HG02759 (cell line): ENCODE data around the gene ALLC.
"Not testable (repeated sequence)": the region's sequence is repeated elsewhere in the genome, so short reads cannot be mapped to it uniquely, and the experiment has no call there.

ENCODE experiments used
- ATAC-seq: cut with Tn5 transposase; IDR thresholded peaks from one replicate; pipeline ENCODE4 v1.9.1; 2021; ENCODE audit warnings: mild to moderate bottlenecking, moderate library complexity; ENCODE audit not compliant: unreplicated experiment

Gene ALLC

GRCh38 chr2:3654011-3654410, 4.0 kb upstream of the ALLC start:
- ATAC-seq = no peak

- ATAC-seq = no peak
These were observed 3.3 kb upstream of the ALLC start for GRCh38 chr2:3654531-3655225.

- ATAC-seq = no peak
These were observed 1.9 kb upstream of the ALLC start for GRCh38 chr2:3655871-3656761.

- no peak for ATAC-seq
These were observed 958 bp upstream of the ALLC start for GRCh38 chr2:3656762-3657721.

GRCh38 chr2:3659447-3660432, 1.7 kb downstream of the ALLC start:
- no peak for ATAC-seq

- ATAC-seq = not testable (repeated sequence)
These were observed 2.6 kb downstream of the ALLC start for GRCh38 chr2:3660640-3661039.

- no peak for ATAC-seq
These were observed 3.2 kb downstream of the ALLC start for GRCh38 chr2:3661149-3661660.

- ATAC-seq = no peak
These were observed 4.2 kb downstream of the ALLC start for GRCh38 chr2:3662239-3662638.

GRCh38 chr2:3664118-3664517, 6.1 kb downstream of the ALLC start:
- no peak for ATAC-seq

GRCh38 chr2:3664925-3665324, 6.9 kb downstream of the ALLC start:
- no peak for ATAC-seq

GRCh38 chr2:3665886-3666612, 8.0 kb downstream of the ALLC start:
- no peak for ATAC-seq

- ATAC-seq = no peak
These were observed 8.6 kb downstream of the ALLC start for GRCh38 chr2:3666613-3666975.

GRCh38 chr2:3667151-3667631, 9.2 kb downstream of the ALLC start:
- no peak for ATAC-seq

GRCh38 chr2:3669656-3670055, 11.7 kb downstream of the ALLC start:
- no peak for ATAC-seq

- ATAC-seq = no peak
These were observed 12.4 kb downstream of the ALLC start for GRCh38 chr2:3670376-3670775.

- ATAC-seq = no peak
These were observed 12.9 kb downstream of the ALLC start for GRCh38 chr2:3670941-3671340.

- ATAC-seq = no peak
These were observed 15.1 kb downstream of the ALLC start for GRCh38 chr2:3672861-3673678.
